IPS DF 19.7 (cell line): ENCODE measurements around the gene TMED8.
"Not testable (repeated sequence)": the region's sequence is repeated elsewhere in the genome, so short reads cannot be mapped to it uniquely, and the experiment has no call there.

Source experiments
- DNase-seq: peaks from one replicate; pipeline ENCODE4 v3.0.0-alpha.2; 2013; ENCODE audit warnings: low read depth, low spot score

TMED8 gene

GRCh38 chr14:77364146-77364545, 12.7 kb downstream of the TMED8 start:
- no peak for DNase-seq

- no peak for DNase-seq
These were observed 17.3 kb downstream of the TMED8 start for GRCh38 chr14:77359626-77360025.

GRCh38 chr14:77356899-77357298, 20.0 kb downstream of the TMED8 start:
- no peak for DNase-seq

GRCh38 chr14:77355811-77356210, 21.1 kb downstream of the TMED8 start:
- DNase-seq = no peak

- DNase-seq = no peak
These were observed 23.3 kb downstream of the TMED8 start for GRCh38 chr14:77353469-77354141.

- DNase-seq = no peak
These were observed 29.1 kb downstream of the TMED8 start for GRCh38 chr14:77347751-77348150.

- no peak for DNase-seq
These were observed 30.4 kb downstream of the TMED8 start for GRCh38 chr14:77346495-77346894.

GRCh38 chr14:77344377-77344996, 32.4 kb downstream of the TMED8 start:
- no peak for DNase-seq

GRCh38 chr14:77343662-77344061, 33.2 kb downstream of the TMED8 start:
- DNase-seq = no peak

GRCh38 chr14:77342726-77343397, 34.0 kb downstream of the TMED8 start:
- no peak for DNase-seq

- no peak for DNase-seq
These were observed 36.5 kb downstream of the TMED8 start for GRCh38 chr14:77340389-77340788.

- DNase-seq = no peak
These were observed 37.5 kb downstream of the TMED8 start for GRCh38 chr14:77339407-77339806.

GRCh38 chr14:77338302-77338701, 38.6 kb downstream of the TMED8 start:
- peak; percentile 68 for DNase-seq

GRCh38 chr14:77337880-77338279, 39.0 kb downstream of the TMED8 start:
- no peak for DNase-seq

GRCh38 chr14:77337255-77337654, 39.6 kb downstream of the TMED8 start:
- not testable (repeated sequence) for DNase-seq

- no peak for DNase-seq
These were observed 41.3 kb downstream of the TMED8 start for GRCh38 chr14:77335576-77335975.

- no peak for DNase-seq
These were observed 47.0 kb downstream of the TMED8 start for GRCh38 chr14:77329872-77330271.

- no peak for DNase-seq
These were observed 49.8 kb downstream of the TMED8 start for GRCh38 chr14:77327111-77327510.

- no peak for DNase-seq
These were observed 51.2 kb downstream of the TMED8 start for GRCh38 chr14:77325746-77326094.

- no peak for DNase-seq
These were observed 51.8 kb downstream of the TMED8 start for GRCh38 chr14:77324816-77325745.

GRCh38 chr14:77324289-77324688, 52.6 kb downstream of the TMED8 start:
- DNase-seq = no peak

GRCh38 chr14:77323571-77323970, 53.3 kb downstream of the TMED8 start:
- no peak for DNase-seq
